ENCODE measurements around the gene MKRN2.

MKRN2 gene

GRCh38 chr3:12553921-12554391, 2.9 kb upstream of the MKRN2 start:
- DNase-seq (ENCODE audit: low read depth), result no peak

- DNase-seq (ENCODE audit: low read depth), result no peak
These were observed 585 bp upstream of the MKRN2 start for GRCh38 chr3:12556314-12556689.

DNA sequence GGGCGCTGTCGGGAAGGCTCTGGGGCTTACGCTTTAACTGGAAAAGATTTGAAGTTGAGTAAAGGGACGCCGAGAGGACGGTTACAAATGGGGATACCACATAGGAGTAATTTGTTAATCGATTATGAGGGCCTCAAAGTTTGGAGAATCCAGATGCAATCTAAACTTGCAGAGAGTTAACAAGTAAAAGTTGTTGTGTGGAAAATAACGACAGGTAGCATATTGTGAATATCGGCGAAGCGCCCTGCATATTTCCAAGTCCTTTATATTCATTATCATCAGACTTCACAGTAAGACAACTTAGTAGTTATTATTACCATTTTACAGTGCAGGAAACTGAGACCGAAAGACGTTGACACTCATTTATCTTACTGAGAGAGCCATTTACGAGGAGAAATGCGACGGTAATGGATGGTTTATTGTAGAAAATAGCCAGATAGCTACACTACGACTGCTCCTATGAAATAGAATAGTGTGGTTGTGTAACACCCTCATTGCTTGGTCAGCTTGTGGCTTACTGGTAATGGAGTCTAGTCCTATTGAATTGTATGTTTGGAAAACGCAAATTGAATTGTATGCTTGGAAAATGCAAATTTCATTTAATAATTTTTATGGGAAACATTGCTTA, 700 bp downstream of the MKRN2 start:
- no peak for DNase-seq (ENCODE audit: low read depth)

- DNase-seq (ENCODE audit: low read depth), result no peak
These were observed 1.8 kb downstream of the MKRN2 start for GRCh38 chr3:12558706-12559105.

DNA sequence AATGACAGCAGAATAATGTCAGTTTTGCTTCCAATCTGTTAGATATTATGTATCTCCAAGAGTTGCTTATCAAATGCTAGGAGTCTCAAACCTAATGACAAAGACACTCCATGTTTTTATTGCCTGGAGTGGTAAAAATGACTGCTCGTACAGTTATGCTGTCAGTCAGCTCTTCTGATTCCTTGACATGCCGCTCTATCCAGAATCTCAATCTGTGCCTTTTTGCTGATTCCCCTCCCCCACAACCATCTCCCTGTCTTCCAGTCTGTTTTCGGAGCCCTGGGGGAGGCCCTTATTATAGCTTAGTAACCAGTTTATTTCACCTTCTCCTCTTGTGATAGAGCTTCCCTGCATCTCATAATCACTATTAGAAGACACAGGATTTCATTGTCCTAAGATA, 2.6 kb downstream of the MKRN2 start:
- no peak for DNase-seq (ENCODE audit: low read depth)

GRCh38 chr3:12560505-12561190, 3.8 kb downstream of the MKRN2 start:
- no peak for DNase-seq (ENCODE audit: low read depth)

DNA sequence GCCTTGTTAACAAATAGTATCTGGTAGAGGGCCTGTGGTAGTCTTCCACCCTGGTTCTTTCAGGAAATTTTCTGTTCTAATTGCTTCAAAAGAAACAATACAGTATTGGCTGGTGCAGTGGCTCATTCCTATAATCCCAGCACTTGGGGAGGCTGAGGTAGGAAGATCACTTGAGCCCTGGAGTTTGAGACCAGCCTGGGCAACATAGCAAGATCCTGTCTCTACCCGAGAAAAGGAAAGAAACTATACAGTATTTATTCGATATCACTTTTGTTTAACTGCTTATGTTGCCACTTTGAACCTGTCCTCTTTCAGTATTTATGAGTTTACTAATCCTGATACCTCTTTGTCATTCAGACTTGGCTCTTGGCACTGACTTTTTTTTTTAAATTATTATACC, 4.5 kb downstream of the MKRN2 start:
- DNase-seq (ENCODE audit: low read depth), result no peak

DNA sequence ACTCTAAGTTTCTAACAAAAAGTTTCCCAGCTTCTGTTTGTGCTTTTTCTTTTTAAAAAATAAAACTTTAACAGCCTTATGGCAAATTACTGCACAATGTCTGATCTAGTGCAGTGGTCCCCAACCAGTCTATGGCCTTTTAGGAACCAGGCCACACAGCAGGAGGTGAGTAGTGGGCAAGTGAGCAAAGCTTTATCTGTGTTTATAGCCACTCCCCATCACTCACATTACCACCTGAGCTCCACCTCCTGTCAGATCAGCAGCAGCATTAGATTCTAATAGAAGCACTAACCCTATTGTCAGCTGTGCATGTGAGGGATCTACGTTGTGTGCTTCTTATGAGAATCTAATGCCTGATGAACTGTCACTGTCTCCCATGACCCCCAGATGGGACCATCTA, 5.6 kb downstream of the MKRN2 start:
- DNase-seq (ENCODE audit: low read depth), result no peak

- no peak for DNase-seq (ENCODE audit: low read depth)
These were observed 10.1 kb downstream of the MKRN2 start for GRCh38 chr3:12566976-12567375.

DNA sequence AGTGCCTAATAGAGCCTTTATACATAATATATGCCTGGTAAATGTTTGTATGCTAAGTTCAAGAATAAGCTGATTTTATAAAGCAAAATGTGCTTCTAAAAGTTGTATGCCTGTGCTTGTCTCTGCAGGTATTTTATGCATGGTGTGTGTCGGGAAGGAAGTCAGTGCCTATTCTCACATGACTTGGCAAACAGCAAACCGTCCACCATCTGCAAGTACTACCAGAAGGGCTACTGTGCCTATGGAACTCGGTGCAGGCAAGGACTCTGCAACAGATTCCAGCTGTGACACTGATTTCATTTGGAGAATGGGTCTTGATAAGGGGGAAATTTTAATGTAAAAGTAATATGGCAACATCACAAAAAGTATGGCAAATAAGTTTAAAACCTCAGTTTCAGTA, 11.9 kb downstream of the MKRN2 start:
- DNase-seq (ENCODE audit: low read depth), result no peak

- no peak for DNase-seq (ENCODE audit: low read depth)
These were observed 12.9 kb downstream of the MKRN2 start for GRCh38 chr3:12569836-12570235.

DNA sequence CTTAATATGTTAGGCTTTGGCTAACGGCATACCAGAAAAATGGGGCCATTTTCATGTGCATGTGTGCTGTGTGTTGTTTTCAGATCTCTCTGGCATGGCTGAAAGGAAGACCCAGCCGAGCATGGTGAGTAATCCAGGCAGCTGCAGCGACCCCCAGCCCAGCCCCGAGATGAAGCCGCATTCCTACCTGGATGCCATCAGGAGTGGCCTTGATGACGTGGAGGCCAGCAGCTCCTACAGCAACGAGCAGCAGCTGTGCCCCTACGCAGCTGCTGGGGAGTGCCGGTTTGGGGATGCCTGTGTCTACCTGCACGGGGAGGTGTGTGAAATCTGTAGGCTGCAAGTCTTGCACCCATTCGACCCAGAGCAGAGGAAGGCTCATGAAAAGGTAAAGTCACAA, 15.1 kb downstream of the MKRN2 start:
- DNase-seq (ENCODE audit: low read depth), result no peak

DNA sequence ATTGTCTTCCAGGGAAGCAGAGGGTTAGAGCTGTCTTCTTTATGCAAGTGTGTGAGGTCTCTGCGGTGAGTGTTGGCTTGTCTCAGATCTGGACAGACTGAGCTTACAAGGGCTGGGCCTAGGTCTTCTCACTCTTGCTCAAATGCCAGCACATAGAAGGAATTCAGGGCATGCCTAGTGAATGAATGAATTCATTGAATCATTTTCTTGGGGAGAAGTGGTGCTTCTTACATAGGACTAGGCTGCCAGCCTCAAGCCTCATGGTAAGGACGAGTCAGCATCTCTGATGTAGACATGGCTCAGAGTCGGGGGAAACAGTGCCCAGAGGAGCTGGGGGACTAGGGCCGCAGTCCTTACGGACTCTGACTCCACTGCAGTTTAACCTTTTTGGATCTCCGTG, 17.2 kb downstream of the MKRN2 start:
- no peak for DNase-seq (ENCODE audit: low read depth)

DNA sequence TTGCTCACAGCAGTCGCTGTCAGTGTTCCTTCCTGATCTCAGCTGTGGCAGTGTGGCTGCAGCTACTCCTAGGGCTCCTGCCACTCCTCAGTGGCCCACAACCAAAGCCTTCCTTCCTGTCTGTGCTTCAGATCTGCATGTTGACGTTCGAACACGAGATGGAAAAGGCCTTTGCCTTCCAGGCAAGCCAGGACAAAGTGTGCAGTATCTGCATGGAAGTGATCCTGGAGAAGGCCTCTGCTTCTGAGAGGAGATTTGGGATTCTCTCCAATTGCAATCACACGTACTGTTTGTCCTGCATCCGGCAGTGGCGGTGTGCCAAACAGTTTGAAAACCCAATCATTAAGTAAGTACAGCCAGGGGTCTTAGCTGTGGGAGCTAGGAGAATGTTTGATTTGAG, 17.8 kb downstream of the MKRN2 start:
- no peak for DNase-seq (ENCODE audit: low read depth)

DNA sequence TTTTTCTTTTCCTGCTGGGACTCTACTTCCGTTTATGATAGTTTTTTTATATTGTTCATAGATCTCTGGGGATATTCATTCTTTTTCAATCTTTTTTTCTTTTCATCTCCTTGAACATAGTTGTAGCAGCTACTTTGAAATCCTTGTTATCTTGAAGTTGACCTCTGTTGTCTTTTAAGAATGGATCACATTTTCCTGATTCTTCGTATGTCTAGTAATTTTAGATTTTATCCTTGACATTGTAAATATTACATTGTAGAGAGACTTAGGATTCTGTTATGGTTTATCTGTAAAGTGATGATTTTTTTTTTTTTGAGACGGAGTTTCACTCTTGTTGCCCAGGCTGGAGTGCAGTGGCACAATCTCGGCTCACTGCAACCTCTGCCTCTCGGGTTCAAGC, 20.5 kb downstream of the MKRN2 start:
- DNase-seq (ENCODE audit: low read depth), result no peak

- no peak for DNase-seq (ENCODE audit: low read depth)
These were observed 21.9 kb downstream of the MKRN2 start for GRCh38 chr3:12578742-12579141.

DNA sequence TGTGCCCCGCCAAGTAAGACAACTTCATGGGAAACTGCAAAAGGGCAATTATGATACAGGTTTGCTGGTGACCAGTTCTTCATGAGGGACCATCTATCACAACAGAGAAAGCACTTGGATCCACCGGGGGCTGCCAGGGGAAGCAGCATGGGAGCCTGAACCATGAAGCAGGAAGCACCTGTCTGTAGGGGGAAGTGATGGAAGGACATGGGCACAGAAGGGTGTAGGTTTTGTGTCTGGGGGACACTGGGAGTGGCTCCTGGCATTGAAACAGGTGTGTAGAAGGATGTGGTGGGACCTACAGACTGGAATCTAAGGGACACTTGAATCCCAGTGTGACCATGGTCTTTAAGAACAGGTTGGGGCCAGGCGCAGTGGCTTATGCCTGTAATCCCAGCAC, 22.6 kb downstream of the MKRN2 start:
- no peak for DNase-seq (ENCODE audit: low read depth)

- no peak for DNase-seq (ENCODE audit: low read depth)
These were observed 23.0 kb downstream of the MKRN2 start for GRCh38 chr3:12579905-12580304.

DNA sequence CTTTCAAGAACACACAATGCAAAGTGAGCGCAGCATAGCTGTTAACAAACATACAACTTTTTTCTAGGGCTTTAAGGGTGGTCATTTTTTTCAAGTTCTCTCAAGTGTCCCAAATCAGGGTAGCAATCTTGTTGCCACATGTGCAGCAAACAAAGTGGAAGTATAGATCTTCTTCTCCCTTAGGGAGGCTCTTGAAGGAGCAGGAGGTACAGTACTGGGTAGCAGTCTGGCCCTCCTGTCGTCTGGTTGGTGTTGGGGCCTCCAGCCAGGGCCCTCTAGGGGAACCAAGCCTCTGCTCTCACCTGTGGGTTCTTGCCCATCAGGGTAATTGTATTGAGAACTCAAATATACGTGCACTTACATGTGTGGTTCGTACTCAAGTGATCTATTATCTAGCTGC, 25.8 kb downstream of the MKRN2 start:
- DNase-seq (ENCODE audit: low read depth), result no peak

GRCh38 chr3:12583280-12583679, 26.4 kb downstream of the MKRN2 start:
- DNase-seq (ENCODE audit: low read depth), result no peak

GRCh38 chr3:12584083-12584482, 27.2 kb downstream of the MKRN2 start:
- no peak for DNase-seq (ENCODE audit: low read depth)

DNA sequence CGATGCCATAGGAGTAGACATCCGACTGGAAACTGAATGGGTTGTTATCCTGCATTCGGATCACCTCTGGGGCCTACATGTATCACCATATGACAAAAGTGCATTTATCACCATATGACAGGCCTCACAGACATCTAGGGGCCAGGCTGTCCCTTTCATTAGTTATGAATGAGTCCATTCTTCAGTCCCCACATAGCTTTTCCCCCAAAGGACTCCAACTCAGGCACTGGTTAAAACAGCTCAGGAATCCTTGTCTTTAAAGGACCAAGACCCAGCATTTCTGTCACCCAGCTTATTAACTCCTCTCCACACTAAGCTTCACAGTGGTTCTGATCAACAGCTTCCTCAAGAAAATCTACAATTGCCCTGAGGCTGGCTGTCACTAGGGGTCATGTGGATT, 28.3 kb downstream of the MKRN2 start:
- DNase-seq (ENCODE audit: low read depth), result no peak

- no peak for DNase-seq (ENCODE audit: low read depth)
These were observed 29.1 kb downstream of the MKRN2 start for GRCh38 chr3:12585970-12586369.

GRCh38 chr3:12586403-12586802, 29.5 kb downstream of the MKRN2 start:
- DNase-seq (ENCODE audit: low read depth), result no peak

All from stimulated activated CD8-positive, alpha-beta memory T cell treated with anti-CD3 and anti-CD28 coated beads, Interleukin-15, amount 100 ng/mL, for 24 hours (primary cell).